B cell (primary cell): ENCODE results near the gene IFT122. TPM values are rescaled to one million over a fixed set of nuclear protein-coding genes. Genes with fewer than 3 reads are reported as not detected.

Source experiments
- ATAC-seq: fragments of 200-7000 bp; cut with Tn5 transposase; one replicate; pipeline ENCODE4 v1.10.0; 2021; ENCODE audit warnings: low read depth, mild to moderate bottlenecking, moderate number of reproducible peaks, moderate library complexity
- CTCF ChIA-PET: fragments of 350-600 bp; sonication (Branson Sonifier 250); formaldehyde crosslinking; loops from one replicate; lab custom pipeline; 2021; ENCODE audit warnings: antibody characterized with exemption, inconsistent platforms; lab: Charles Lee
- POLR2A ChIA-PET: fragments of 350-600 bp; sonication (Branson Sonifier 250); formaldehyde crosslinking; loops from one replicate; lab custom pipeline; 2021; ENCODE audit warnings: antibody characterized with exemption; lab: Charles Lee
- DNase-seq: peaks from one replicate; pipeline ENCODE4 v3.0.0; 2013
- H2AFZ ChIP-seq: 2 replicates; pipeline ENCODE4 v1.6.1; 2012; ENCODE audit warnings: mild to moderate bottlenecking, low read depth, low read length; ENCODE audit not compliant: insufficient read depth, poor library complexity, severe bottlenecking
- H3K27ac ChIP-seq, 2 donors: 1 replicate in 1 of 2; 2 replicates in 1 of 2; pipeline ENCODE4 v1.5.1; 2012 to 2013; ENCODE audit warnings: low read length in 2 of 2, mild to moderate bottlenecking in 2 of 2, moderate library complexity in 1 of 2
- H3K27me3 ChIP-seq, 4 experiments: fragments of 200-600 bp in 1 of 4; sonication (generic) in 1 of 4; replicated peaks in 1 of 4; 1 replicate in 2 of 4; 2 replicates in 2 of 4; pipeline versions ENCODE4 v1.6.1 to v1.7.0; 2013 to 2016; ENCODE audit warnings: low read length in 3 of 4, mild to moderate bottlenecking in 2 of 4, mixed read lengths in 1 of 4, moderate library complexity in 1 of 4; ENCODE audit not compliant: insufficient read depth in 4 of 4, control insufficient read depth in 3 of 4; ENCODE audit errors: control extremely low read depth in 1 of 4
- H3K36me3 ChIP-seq, 2 experiments: replicated peaks in 1 of 2; 1 replicate in 1 of 2; 2 replicates in 1 of 2; pipeline versions ENCODE4 v1.6.1 to v1.7.1; 2013; ENCODE audit warnings: low read length in 1 of 2; ENCODE audit not compliant: insufficient read depth in 2 of 2, control insufficient read depth in 1 of 2; ENCODE audit errors: control extremely low read depth in 1 of 2, extremely low read depth in 1 of 2
- H3K4me1 ChIP-seq, 2 donors: fragments of 200-600 bp in 1 of 2; sonication (generic) in 1 of 2; 1 replicate in 1 of 2; 2 replicates in 1 of 2; pipeline versions ENCODE4 v1.5.1 to v1.6.1; 2013 to 2017; ENCODE audit warnings: low read length in 2 of 2; ENCODE audit not compliant: control insufficient read depth in 2 of 2, insufficient read depth in 2 of 2
- H3K4me2 ChIP-seq: replicated peaks from 2 replicates; pipeline ENCODE3; 2012; ENCODE audit warnings: mild to moderate bottlenecking, low read depth, low read length; ENCODE audit not compliant: poor library complexity, severe bottlenecking
- H3K4me3 ChIP-seq, 5 experiments: fragments of 200-600 bp in 1 of 5; sonication (generic) in 1 of 5; 1 replicate in 3 of 5; 2 replicates in 2 of 5; pipeline versions ENCODE4 v1.5.1 to v1.7.0; 2011 to 2016; ENCODE audit warnings: low read length in 4 of 5, mild to moderate bottlenecking in 4 of 5, low read depth in 2 of 5, control low read depth in 1 of 5, moderate library complexity in 1 of 5; ENCODE audit not compliant: insufficient read depth in 1 of 5; ENCODE audit errors: control extremely low read depth in 1 of 5, extremely low read depth in 1 of 5
- H3K79me2 ChIP-seq: fragments of 200-600 bp; sonication (generic); one replicate; pipeline ENCODE4 v1.6.0; 2016; ENCODE audit warnings: low read length; ENCODE audit not compliant: control insufficient read depth, insufficient read depth
- H3K9ac ChIP-seq: fragments of 200-600 bp; sonication (generic); 2 replicates; pipeline ENCODE4 v1.6.1; 2017; ENCODE audit warnings: mild to moderate bottlenecking, low read length, moderate library complexity
- H3K9me3 ChIP-seq, 3 donors: one replicate each; pipeline versions ENCODE4 v1.6.1 to v1.7.1; 2013; ENCODE audit warnings: low read length in 2 of 3; ENCODE audit not compliant: control insufficient read depth in 2 of 3, insufficient read depth in 1 of 3; ENCODE audit errors: control extremely low read depth in 1 of 3
- H4K20me1 ChIP-seq: 2 replicates; pipeline ENCODE4 v1.6.0; 2012; ENCODE audit warnings: mild to moderate bottlenecking, low read length; ENCODE audit not compliant: insufficient read depth, control insufficient read depth, poor library complexity, severe bottlenecking
- H3K27ac Mint-ChIP-seq: one replicate; pipeline ENCODE4 v1.8.0; 2021; ENCODE audit warnings: mixed read lengths
- H3K27me3 Mint-ChIP-seq: one replicate; pipeline ENCODE4 v1.8.0; 2021; ENCODE audit warnings: mixed read lengths
- H3K4me1 Mint-ChIP-seq: one replicate; pipeline ENCODE4 v1.8.0; 2021; ENCODE audit warnings: mixed read lengths
- H3K4me3 Mint-ChIP-seq: one replicate; pipeline ENCODE4 v1.8.0; 2021; ENCODE audit warnings: mixed read lengths
- H3K9me3 Mint-ChIP-seq: one replicate; pipeline ENCODE4 v1.8.0; 2022; ENCODE audit warnings: mixed read lengths; ENCODE audit not compliant: insufficient read depth
- CTCF ChIP-seq: fragments of 200-600 bp; IDR thresholded peaks from one replicate; pipeline ENCODE4 v1.8.0; 2022; ENCODE audit warnings: antibody characterized with exemption, mild to moderate bottlenecking
- EZH2 ChIP-seq: IDR thresholded peaks from 2 replicates; pipeline ENCODE4 v1.6.1; 2012; ENCODE audit warnings: borderline replicate concordance, low read depth, mild to moderate bottlenecking, moderate library complexity, low read length; ENCODE audit not compliant: insufficient read depth, poor library complexity, severe bottlenecking
- WGBS: methylation state at CpG from one replicate; pipeline ENCODE4 v1.1.5; 2013; ENCODE audit warnings: missing lambda C conversion rate; ENCODE audit not compliant: insufficient coverage; 5-methylcytosine and 5-hydroxymethylcytosine counted together
- intact Hi-C: fragments of 100-400 bp; cut with micrococcal nuclease; formaldehyde crosslinking; loops from one replicate; pipeline ENCODE4 v1.10.0; 2022
- polyA plus RNA-seq: library from polyadenylated mRNA; depleted of rRNA; stranded (reverse); fragments of >200 nt; gene quantifications from 2 replicates; pipeline ENCODE4 v1.2.3, GENCODE V29; 2012
- total RNA-seq, 2 donors: library from RNA; stranded (reverse); fragments of 120-200 nt in 1 of 2; gene quantifications; 1 replicate in 1 of 2; 2 replicates in 1 of 2; pipeline versions ENCODE4 v1.2.3 to v1.2.4, GENCODE V29; 2013 to 2022

IFT122 gene
- total and polyA plus RNA-seq, 2 donors (not counting 1 experiment from before 2014, with no cell fraction given), result 14.0 to 34.3 TPM

GRCh38 chr3:129503471-129504291, 63.7 kb downstream of the IFT122 start:
- Histone ChIP-seq H3K27me3 (no peaks in the 10 kb centered on the region), H3K27ac (no peak overlapping the region), H3K36me3 (peaks cover 0 to 8% of the 10 kb centered on the region in 2 experiments), H3K4me1 (no peaks in the 10 kb centered on the region), H3K9me3 (no peaks in the 10 kb centered on the region), H3K4me2 (no peak overlapping the region), H3K4me3 (no peak overlapping the region), H2AFZ (no peak overlapping the region), H3K9ac (no peak overlapping the region), H4K20me1 (no peaks in the 10 kb centered on the region), H3K79me2 (no peaks in the 10 kb centered on the region)
- Mint-ChIP-seq H3K4me3 (no peak overlapping the region), H3K9me3 (no peaks in the 10 kb centered on the region), H3K4me1 (no peaks in the 10 kb centered on the region), H3K27me3 (no peaks in the 10 kb centered on the region), H3K27ac (no peak overlapping the region)
- ChIA-PET POLR2A (no interaction called here), CTCF (interaction anchor here (1.1 kb wide), 1 partner anchor 13 kb away, joined by 5 read pairs; no protein-coding TSS in a partner anchor)
- WGBS, result 97% methylated on average over 9 of the region's 13 CpGs
- ATAC-seq (no peak), DNase-seq (no peak)
- intact Hi-C loops, result no loop called here
- no peak for TF ChIP-seq EZH2
- no peak for TF ChIP-seq CTCF

GRCh38 chr3:129504471-129505100, 64.6 kb downstream of the IFT122 start:
- no peaks in the 10 kb centered on the region for H3K4me1 ChIP-seq
- no peaks in the 10 kb centered on the region for H4K20me1 ChIP-seq
- ChIA-PET POLR2A (no interaction called here), CTCF (no interaction called here)
- TF ChIP-seq EZH2 (no peak), CTCF (no peak)
- H3K36me3 ChIP-seq, result peaks cover 0 to 8% of the 10 kb centered on the region in 2 experiments
- WGBS, result no CpG with 5 or more reads among the region's 5 CpGs
- Mint-ChIP-seq H3K27ac (no peak overlapping the region), H3K4me3 (no peak overlapping the region), H3K9me3 (no peaks in the 10 kb centered on the region), H3K4me1 (no peaks in the 10 kb centered on the region), H3K27me3 (no peaks in the 10 kb centered on the region)
- no peak overlapping the region for H3K4me3 ChIP-seq
- no peak overlapping the region for H3K9ac ChIP-seq
- H2AFZ ChIP-seq, result no peak overlapping the region
- H3K9me3 ChIP-seq, result no peaks in the 10 kb centered on the region
- H3K27me3 ChIP-seq, result no peaks in the 10 kb centered on the region
- DNase-seq (no peak), ATAC-seq (no peak)
- H3K27ac ChIP-seq, result no peak overlapping the region
- intact Hi-C loops, result no loop called here
- no peaks in the 10 kb centered on the region for H3K79me2 ChIP-seq
- H3K4me2 ChIP-seq, result no peak overlapping the region
